ENCODE measurements around the gene FERMT3.
A peak's percentile ranks its signal among the peaks of the same experiment; 100 is the strongest.

Gene FERMT3

DNA sequence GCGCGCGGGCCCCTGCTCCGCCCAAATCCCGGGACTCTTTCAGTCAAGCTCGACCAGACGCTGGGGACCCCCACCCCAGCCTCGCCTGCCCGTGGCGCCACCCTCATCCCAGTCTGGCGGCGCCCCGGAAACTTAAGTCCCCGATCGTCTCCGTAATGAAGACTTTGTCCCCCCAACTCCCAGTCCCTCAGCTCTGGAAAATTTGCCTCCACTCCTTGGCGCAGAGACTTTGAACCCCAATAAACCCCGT lies 45.2 kb downstream of the FERMT3 start:
- H3K4me3 ChIP-seq (ENCODE audit: low read depth, low read length) = peak overlapping the region; percentile 87
- TF ChIP-seq CTCF (IDR thresholded peaks at IDR 0.05; ENCODE audit: low read depth, low read length) = no peak

DNA sequence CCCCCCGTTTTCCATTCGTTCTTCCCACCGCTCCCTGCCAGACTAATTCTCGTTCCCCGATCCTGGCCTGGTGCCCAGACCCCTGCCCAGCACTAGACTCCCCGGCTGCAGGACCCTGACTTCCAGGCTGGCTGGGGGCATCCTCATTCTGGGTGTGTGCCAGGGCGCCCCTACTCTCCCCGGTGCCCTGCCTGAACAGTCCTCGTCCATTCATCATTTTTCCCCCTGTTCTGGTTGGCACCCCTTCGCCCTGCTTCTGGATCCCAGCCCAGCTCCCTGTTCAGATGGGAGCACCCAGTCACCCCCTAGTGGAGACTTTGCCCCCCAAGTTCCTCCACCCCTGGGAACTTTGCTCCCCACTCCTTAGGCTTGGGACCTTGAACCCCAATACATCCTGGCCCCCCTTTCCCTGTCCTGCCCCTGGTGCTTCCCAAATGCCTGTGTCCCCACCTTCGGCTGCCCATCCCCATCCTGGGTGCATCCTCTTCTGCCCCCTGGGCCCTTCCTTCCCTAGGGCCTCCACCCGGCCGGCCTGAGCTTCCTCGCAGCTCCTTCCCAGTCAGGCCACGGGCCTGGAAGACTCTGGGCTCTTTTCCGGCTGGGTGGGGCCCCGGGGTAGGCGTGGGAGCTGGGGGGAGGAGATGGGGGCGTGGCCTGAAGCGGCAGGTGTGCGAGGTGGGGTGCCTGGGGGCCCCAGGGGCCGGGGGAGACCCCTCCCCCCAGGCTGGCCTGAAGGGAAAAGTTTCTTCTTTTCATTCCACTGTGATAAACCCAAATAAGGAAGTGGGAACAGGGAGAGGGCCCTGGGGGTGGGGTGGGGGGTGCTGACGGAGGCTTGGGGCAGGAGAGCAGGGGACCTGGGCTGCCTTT lies 45.7 kb downstream of the FERMT3 start:
- TF ChIP-seq CTCF (IDR thresholded peaks at IDR 0.05; ENCODE audit: low read depth, low read length) = peak; percentile 54
- H3K4me3 ChIP-seq (ENCODE audit: low read depth, low read length) = peak overlapping the region; percentile 87

DNA sequence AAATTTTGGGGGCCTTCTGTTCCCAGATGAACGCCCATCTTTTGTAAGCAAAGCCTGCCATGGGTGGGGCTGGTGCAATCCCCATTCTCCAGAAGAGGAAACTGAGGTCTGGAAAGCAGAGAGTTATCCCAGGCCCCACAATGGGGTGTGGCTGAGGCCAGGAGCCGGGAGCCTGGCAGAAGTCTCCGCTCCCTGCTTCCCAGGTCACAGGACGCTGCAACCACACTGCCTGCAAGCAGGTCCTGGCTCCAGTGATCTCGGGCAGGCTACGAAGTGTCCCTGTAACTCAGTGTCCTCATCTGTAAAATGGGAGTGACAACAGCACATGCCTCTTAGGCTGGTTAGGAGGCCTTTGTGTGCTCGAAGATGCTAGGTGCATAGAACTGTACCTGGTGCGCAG lies 46.5 kb downstream of the FERMT3 start:
- TF ChIP-seq CTCF (IDR thresholded peaks at IDR 0.05; ENCODE audit: low read depth, low read length) = no peak
- peak overlapping the region; percentile 87 for H3K4me3 ChIP-seq (ENCODE audit: low read depth, low read length)

GRCh38 chr11:64253481-64253880 lies 47.0 kb downstream of the FERMT3 start:
- H3K4me3 ChIP-seq (ENCODE audit: low read depth, low read length) = no peak overlapping the region
- no peak for TF ChIP-seq CTCF (IDR thresholded peaks at IDR 0.05; ENCODE audit: low read depth, low read length)

DNA sequence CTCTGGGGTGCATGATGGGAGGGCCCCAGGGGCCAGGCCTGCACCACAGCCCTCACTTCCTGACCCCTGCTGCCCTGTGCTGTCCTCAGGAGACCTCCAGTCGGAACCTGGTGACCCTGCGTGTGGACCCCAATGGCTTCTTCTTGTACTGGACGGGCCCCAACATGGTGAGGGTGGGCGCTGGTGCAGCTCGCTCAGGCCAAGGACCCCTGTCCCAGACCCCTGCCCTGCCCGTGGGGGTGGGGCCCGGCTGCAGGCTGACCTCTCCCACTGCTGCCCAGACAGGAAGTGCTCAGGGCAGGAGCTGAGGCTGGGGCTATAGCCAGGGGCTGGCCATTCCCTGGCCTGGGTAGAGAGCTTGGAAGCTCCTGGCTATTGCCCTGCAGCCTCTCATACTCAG lies 47.8 kb downstream of the FERMT3 start:
- no peak overlapping the region for H3K4me3 ChIP-seq (ENCODE audit: low read depth, low read length)
- no peak for TF ChIP-seq CTCF (IDR thresholded peaks at IDR 0.05; ENCODE audit: low read depth, low read length)

DNA sequence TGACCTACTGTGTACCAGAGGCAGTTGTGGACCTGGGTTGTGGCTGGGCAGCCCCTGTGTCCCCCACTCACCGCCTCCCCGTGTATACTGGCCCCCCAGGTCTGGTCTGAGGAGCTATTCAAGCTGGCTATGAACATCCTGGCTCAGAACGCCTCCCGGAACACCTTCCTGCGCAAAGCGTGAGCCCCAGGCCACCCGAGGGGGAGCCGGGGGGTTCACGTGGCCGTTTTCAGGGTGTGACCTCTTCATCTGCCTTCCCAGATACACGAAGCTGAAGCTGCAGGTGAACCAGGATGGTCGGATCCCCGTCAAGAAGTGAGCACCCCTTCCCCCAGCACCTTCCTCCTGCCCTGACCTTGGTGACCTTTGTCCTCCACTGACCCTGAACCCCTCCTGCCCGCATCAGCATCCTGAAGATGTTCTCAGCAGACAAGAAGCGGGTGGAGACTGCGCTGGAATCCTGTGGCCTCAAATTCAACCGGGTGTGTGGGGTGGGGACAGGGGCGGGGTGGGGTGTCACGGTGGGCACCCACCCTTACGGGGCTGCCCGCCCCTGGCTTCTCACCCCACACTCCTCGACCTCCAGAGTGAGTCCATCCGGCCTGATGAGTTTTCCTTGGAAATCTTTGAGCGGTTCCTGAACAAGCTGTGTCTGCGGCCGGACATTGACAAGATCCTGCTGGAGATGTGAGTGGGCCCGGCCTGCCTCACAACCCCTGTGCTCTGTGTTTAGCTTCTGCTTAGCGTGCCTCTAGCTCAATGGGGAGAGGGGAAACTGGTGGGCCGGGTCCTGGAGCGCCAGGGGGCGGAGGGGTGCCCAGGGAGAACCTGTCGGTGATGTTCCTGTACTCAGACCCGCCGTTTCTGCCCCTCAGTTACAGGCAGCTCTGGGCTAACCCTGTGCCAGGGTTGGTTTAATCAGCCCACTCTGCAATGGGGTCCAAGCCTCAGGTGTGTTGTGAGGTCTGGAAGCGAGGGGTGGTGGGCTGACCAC lies 48.9 kb downstream of the FERMT3 start:
- TF ChIP-seq CTCF (IDR thresholded peaks at IDR 0.05; ENCODE audit: low read depth, low read length) = no peak
- H3K4me3 ChIP-seq (ENCODE audit: low read depth, low read length) = no peak overlapping the region

GRCh38 chr11:64256300-64256699 lies 49.8 kb downstream of the FERMT3 start:
- TF ChIP-seq CTCF (IDR thresholded peaks at IDR 0.05; ENCODE audit: low read depth, low read length) = no peak
- H3K4me3 ChIP-seq (ENCODE audit: low read depth, low read length) = no peak overlapping the region
